ENCODE results near the gene TMCC1.

GRCh38 chr3:129727707-129728106, 165.8 kb downstream of the TMCC1 start:
- TF ChIP-seq POLR2A (IDR thresholded peaks at IDR 0.05; ENCODE audit: low read length) (no peak), GATA1 (IDR thresholded peaks at IDR 0.05; ENCODE audit: low read depth, low read length) (no peak)
